NCI-H2196 (cell line): ENCODE measurements around the gene FGF9.

ENCODE experiments used
- DNase-seq: peaks from one replicate; lab custom pipeline; 2025; ENCODE audit not compliant: unreplicated experiment; lab: John Stamatoyannopoulos, UW

FGF9 gene

GRCh38 chr13:21670883-21671619 lies at the start of gene FGF9:
Gene FGF9, plus strand, starts transcription at chr13:21671073. Its CDS starts 840 bp downstream, at chr13:21671913.
- DNase-seq = peak; percentile 80

- peak; percentile 13 for DNase-seq
Measured at GRCh38 chr13:21625366-21625765, 45.5 kb upstream of the FGF9 start.

- no peak for DNase-seq
Measured at GRCh38 chr13:21632196-21632595, 38.7 kb upstream of the FGF9 start.

- DNase-seq = no peak
Measured at GRCh38 chr13:21636656-21637055, 34.2 kb upstream of the FGF9 start.

GRCh38 chr13:21637296-21637695 lies 33.6 kb upstream of the FGF9 start:
- DNase-seq = peak; percentile 63

DNA sequence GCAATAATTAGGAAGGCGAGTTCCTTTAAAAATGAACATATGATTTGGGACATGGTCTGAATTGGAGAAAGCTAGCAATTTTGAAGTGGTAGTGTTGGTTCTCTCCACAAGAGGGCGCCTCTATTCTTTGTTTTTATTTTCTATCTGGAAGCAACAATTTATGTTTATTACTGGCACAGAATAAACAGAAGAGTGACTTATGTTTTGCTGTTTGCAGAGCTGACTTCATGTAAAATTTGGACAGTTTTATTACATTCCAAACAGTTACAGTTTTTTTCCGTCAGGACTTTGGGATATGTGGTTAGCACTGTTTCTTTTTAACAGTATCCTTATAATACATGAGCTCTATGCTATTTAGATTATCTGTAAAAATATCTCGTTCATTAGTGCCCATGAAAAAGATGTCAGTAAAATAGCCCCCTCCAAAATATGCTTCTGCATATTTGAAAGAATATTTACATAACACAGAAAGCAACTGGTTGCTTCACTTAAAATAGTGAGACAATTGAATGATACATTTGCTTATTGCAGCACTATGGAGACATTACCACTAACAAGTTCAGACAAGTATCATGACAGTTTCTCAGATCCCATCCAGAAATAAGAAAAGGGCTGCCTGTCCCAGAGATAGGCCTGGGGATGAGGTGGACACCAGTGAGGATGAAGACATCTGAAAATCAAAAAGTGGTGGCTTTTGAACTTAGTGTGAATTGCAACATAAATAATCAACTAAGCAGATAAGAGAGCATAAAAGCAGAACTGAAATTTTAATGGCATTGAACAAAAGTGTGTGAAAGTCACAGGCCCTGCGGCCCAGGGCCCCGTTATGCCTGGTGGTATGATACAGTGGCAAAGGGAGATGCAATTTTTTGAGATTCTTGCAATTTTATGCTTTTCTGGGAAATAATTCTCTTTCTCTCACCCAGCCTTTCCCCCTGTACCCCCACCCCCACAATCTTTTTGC lies 32.3 kb upstream of the FGF9 start:
- peak; percentile 15 for DNase-seq

GRCh38 chr13:21639561-21639960 lies 31.3 kb upstream of the FGF9 start:
- DNase-seq = no peak

DNA sequence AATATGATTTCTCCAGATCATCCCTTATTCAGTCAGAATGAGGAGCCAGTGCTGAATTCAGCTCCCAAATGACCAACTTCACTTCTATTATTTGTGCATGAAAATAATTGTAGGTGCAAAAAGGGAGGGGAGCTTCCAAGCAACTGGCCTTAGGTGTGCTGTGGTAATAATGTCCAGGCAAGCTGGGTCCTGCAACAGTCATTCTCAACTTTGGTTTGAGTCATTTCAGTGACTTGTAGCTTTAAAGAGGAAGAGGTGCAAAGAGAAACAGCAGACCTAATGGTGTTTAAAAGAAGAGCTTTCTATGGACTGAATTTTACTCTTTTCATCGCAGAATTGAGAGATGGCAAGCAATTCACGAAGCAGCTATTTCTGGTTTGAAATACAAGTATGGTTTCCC lies 29.2 kb upstream of the FGF9 start:
- no peak for DNase-seq

DNA sequence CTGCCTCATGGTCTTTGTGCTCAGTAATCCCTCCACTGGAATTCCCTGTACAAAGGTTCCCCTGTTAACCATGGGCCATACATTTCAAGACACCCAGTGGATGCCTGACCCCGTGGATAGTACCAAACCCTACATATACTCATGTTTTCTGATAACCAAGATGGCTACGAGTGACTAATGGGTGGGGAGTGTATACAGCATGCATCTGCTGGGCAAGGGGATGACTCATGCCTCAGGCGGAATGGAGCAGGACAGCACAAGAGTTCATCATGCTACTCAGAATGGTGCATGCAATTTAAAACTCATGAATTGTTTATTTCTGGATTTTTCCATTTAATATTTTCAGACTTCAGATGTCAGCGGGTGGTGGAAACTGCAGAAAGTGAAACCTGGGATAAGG lies 13.3 kb upstream of the FGF9 start:
- DNase-seq = no peak

DNA sequence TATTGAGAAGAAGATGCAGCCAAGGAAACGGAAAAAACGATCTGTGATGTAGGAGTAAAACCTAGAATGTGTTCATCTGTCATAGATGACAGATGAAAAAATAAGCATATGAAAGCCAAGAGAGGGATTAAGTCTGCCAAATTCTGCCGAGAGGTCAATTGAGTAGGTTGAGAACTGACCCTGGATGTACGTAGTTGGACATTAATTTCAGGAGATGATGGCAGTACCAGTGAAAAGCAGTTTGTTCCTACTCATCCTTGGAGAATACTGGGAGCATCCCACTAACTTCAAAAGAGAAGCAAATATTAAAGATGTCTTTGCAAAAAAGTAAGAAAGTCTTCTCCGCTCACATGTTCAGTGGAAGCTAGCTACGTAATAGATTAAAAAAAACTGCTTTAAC lies 11.8 kb upstream of the FGF9 start:
- no peak for DNase-seq

GRCh38 chr13:21661097-21661909 lies 9.6 kb upstream of the FGF9 start:
- DNase-seq = no peak

GRCh38 chr13:21663197-21663596 lies 7.7 kb upstream of the FGF9 start:
- DNase-seq = peak; percentile 28

DNA sequence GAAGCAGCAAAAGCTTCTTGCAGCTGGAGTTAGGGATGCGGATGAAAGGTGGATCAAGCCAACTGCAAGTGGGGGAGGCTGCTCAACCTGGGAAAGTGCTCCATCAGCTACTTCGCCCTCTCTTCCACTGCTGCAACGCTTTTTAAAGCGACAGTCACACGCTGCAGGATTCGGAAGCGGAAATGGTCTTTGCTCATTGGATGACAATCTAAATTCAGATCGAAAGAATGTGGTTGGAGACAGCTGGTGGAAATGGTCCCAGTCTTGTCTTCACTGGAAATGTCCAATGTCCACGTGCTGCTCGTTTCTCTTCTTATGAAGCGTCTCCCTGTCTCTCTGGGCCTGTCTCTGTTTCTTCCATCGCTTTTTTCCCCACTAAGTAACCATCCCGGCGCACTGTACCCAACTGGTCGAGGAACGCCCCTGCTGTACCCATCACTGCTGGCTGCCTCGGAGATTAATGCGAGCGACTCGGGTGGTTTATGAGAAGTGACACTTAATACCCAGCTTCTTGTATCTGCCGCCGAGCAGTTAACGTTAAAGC lies 2.1 kb upstream of the FGF9 start:
- no peak for DNase-seq

- peak; percentile 22 for DNase-seq
Measured at GRCh38 chr13:21670006-21670882, 629 bp upstream of the FGF9 start.

DNA sequence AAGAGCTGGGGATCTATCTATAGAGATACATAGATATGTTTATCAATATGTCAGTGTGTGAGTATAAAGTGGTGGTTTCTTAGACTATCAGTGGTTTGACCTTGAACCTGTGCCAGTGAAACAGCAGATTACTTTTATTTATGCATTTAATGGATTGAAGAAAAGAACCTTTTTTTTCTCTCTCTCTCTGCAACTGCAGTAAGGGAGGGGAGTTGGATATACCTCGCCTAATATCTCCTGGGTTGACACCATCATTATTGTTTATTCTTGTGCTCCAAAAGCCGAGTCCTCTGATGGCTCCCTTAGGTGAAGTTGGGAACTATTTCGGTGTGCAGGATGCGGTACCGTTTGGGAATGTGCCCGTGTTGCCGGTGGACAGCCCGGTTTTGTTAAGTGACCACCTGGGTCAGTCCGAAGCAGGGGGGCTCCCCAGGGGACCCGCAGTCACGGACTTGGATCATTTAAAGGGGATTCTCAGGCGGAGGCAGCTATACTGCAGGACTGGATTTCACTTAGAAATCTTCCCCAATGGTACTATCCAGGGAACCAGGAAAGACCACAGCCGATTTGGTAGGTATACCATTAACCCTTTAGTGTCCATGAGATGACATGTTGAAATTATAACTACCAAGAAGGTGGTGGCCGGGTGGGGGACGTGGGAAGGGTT lies 880 bp downstream of the FGF9 start:
- DNase-seq = no peak

- no peak for DNase-seq
Measured at GRCh38 chr13:21672287-21672680, 1.4 kb downstream of the FGF9 start.

DNA sequence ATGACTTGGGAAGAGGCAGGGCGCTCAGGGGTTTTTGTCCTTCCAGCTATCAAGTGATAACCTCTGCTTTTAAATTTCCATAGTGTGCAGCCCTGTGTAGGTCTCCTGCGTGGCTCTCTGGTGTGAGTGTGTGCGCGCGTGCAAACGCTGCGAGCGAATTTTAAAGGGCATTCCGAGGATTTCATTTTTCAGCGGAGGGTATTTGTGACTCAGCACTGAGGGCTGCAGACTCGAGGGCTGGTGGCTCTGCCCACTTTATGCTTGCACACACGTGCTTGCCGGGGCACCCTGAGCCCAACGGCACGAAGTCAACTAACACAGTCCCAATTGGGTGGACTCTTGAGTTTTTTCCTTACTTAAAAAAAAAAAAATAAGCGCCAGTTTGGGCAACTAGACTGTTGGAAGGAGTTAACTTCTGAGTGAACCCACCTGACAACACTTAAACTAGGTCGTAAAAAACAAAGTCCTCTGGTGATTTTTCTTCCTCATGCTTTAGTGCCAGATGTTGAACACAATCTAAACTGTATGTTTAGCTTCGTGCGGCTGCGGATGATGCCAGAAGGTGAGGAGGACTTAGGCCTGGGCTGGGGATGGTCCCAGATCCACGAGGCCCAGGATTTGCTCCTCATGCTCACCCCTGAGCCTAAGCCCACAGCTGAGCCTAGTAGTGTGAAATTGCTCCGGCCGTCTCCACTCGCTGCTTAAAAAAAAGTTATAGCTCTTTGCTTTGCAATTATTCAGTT lies 2.1 kb downstream of the FGF9 start:
- no peak for DNase-seq

DNA sequence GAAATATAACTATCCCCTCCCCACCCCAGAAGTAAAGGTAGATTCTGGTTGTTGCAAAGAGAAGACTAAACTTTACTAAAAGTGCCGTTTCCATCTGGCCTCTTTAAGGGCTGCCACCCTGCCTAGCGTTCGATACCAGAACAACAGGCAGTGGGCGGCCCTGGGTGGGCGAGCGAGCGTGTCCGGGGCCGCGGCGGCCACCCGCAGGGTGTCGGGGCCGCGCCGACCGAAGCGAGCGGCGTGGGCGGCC lies 2.6 kb downstream of the FGF9 start:
- no peak for DNase-seq
